K562 (cell line): ENCODE data around the gene MPLKIP. TPM values are rescaled to one million over a fixed set of nuclear protein-coding genes. Genes with fewer than 3 reads are reported as not detected.
"Not testable (repeated sequence)": the region's sequence is repeated elsewhere in the genome, so short reads cannot be mapped to it uniquely, and the experiment has no call there.

Experiments
- ATAC-seq: fragments of 200-7000 bp; cut with Tn5 transposase; 3 replicates; pipeline ENCODE4 v1.9.1; 2020; ENCODE audit warnings: moderate library complexity
- BruUV-seq: library from RNA; stranded (reverse); fragments of 400-500 nt; replicated peaks from 2 replicates; lab custom pipeline; 2021; lab: Mats Ljungman, UMichigan
- CTCF ChIA-PET: fragments of 300-600 bp; formaldehyde crosslinking; extraction: SDS; loops from one replicate; lab custom pipeline; 2021; ENCODE audit warnings: low intra/inter-chr PET ratio; lab: Yijun Ruan, JAX
- POLR2A ChIA-PET: fragments of 300-600, 350-650 bp; sonication (Branson Sonifier 250); formaldehyde crosslinking; extraction: SDS; loops from one replicate; lab custom pipeline; 2021; ENCODE audit warnings: antibody characterized with exemption, inconsistent platforms; lab: Yijun Ruan, JAX
- DNase-seq, 4 experiments: peaks; one replicate each; pipeline versions ENCODE4 v3.0.0 to v3.0.0-alpha.2; 2011 to 2018; ENCODE audit warnings: low spot score in 3 of 4, mixed read lengths in 3 of 4; ENCODE audit errors: extremely low read depth in 1 of 4
- FAIRE-seq: peaks from 2 replicates; lab custom pipeline; 2011; peaks lifted over from hg19 to GRCh38; lab: Jason Lieb, UNC
- H2AFZ ChIP-seq: 2 replicates; pipeline ENCODE4 v1.6.0; 2011; ENCODE audit warnings: low read depth, low read length, control low read depth, inconsistent platforms
- H3K27ac ChIP-seq: fragments of 200-600 bp; 3 replicates; pipeline ENCODE4 v1.8.0; 2011; ENCODE audit warnings: low read depth, mild to moderate bottlenecking, control low read depth, inconsistent platforms, low read length, moderate library complexity, mixed read lengths; ENCODE audit errors: extremely low read depth
- H3K27me3 ChIP-seq, 2 experiments: fragments of 300-600 bp in 1 of 2; 2 replicates in 1 of 2; 3 replicates in 1 of 2; pipeline versions ENCODE4 v1.6.0 to v1.8.0; 2011; ENCODE audit warnings: inconsistent platforms in 2 of 2, low read length in 2 of 2, mild to moderate bottlenecking in 1 of 2, mixed read lengths in 1 of 2, moderate library complexity in 1 of 2; ENCODE audit not compliant: control insufficient read depth in 2 of 2, insufficient read depth in 2 of 2
- H3K36me3 ChIP-seq: fragments of 300-600 bp; 3 replicates; pipeline ENCODE4 v1.8.0; 2011; ENCODE audit warnings: mild to moderate bottlenecking, low read length, inconsistent platforms; ENCODE audit not compliant: control insufficient read depth, insufficient read depth
- H3K4me1 ChIP-seq, 2 experiments: fragments of 200-600 bp in 1 of 2; replicated peaks in 1 of 2; 2 replicates in 1 of 2; 3 replicates in 1 of 2; pipeline versions ENCODE4 v1.5.1 to v1.8.0; 2011; ENCODE audit warnings: inconsistent platforms in 2 of 2, low read length in 2 of 2, mild to moderate bottlenecking in 1 of 2, mixed read lengths in 1 of 2, moderate library complexity in 1 of 2; ENCODE audit not compliant: control insufficient read depth in 2 of 2, insufficient read depth in 2 of 2
- H3K4me2 ChIP-seq: 2 replicates; pipeline ENCODE4 v1.6.1; 2011; ENCODE audit warnings: low read length, control low read depth, inconsistent platforms, mixed read lengths; ENCODE audit not compliant: insufficient read depth
- H3K4me3 ChIP-seq: fragments of 200-600 bp; sonication (generic), shearing (Covaris generic); 2 replicates; pipeline ENCODE4 v1.5.1; 2016; ENCODE audit warnings: control low read depth, inconsistent platforms
- H3K79me2 ChIP-seq: fragments of 200-600 bp; 3 replicates; pipeline ENCODE4 v1.8.0; 2011; ENCODE audit warnings: low read length, inconsistent platforms; ENCODE audit not compliant: control insufficient read depth, insufficient read depth
- H3K9ac ChIP-seq, 2 experiments: 2 replicates each; pipeline versions ENCODE4 v1.6.0 to v1.6.1; 2011; ENCODE audit warnings: low read depth in 2 of 2, low read length in 2 of 2, control low read depth in 1 of 2, inconsistent platforms in 1 of 2, mild to moderate bottlenecking in 1 of 2, mixed read lengths in 1 of 2; ENCODE audit not compliant: insufficient read depth in 1 of 2
- H3K9me1 ChIP-seq: one replicate; pipeline ENCODE4 v1.6.0; 2011; ENCODE audit warnings: inconsistent platforms, mild to moderate bottlenecking, low read length, moderate library complexity; ENCODE audit not compliant: control insufficient read depth, insufficient read depth
- H3K9me3 ChIP-seq: replicated peaks from 2 replicates; pipeline ENCODE4 v1.5.1; 2011; ENCODE audit warnings: low read depth, low read length, inconsistent platforms; ENCODE audit not compliant: control insufficient read depth, insufficient read depth
- H4K20me1 ChIP-seq: replicated peaks from 2 replicates; pipeline ENCODE4 v1.6.1; 2011; ENCODE audit warnings: low read length, inconsistent platforms, mixed read lengths; ENCODE audit not compliant: control insufficient read depth, insufficient read depth
- TRIM24 ChIP-seq, 2 experiments: fragments of 450-650 bp; IDR thresholded peaks; 2 replicates each; pipeline ENCODE4 v1.6.1; 2016
- ZSCAN29 ChIP-seq: fragments of 450-650 bp; IDR thresholded peaks from 2 replicates; pipeline ENCODE4 v1.6.1; 2017
- WGBS: fragments of 100-300 bp; shearing (Covaris generic); methylation state at CpG from one replicate; pipeline ENCODE4 v1.1.6; 2016; ENCODE audit warnings: low coverage, mixed read lengths; ENCODE audit not compliant: insufficient coverage; ENCODE audit errors: missing lambda C conversion rate; 5-methylcytosine and 5-hydroxymethylcytosine counted together
- in situ Hi-C: fragments of 300-500 bp; cut with MboI; formaldehyde crosslinking; loops from 4 replicates; pipeline ENCODE4 v1.15.0; 2018; ENCODE audit warnings: inconsistent platforms, mixed read lengths
- intact Hi-C: fragments of 100-400 bp; cut with micrococcal nuclease; formaldehyde crosslinking; loops from 2 replicates; pipeline ENCODE4 v1.14.2; 2022
- polyA plus RNA-seq, 8 experiments: library from polyadenylated mRNA; depleted of rRNA in 4 of 8; stranded (reverse) in 5 of 8; unstranded in 3 of 8; fragments of >200 nt; fragmentation: Nextera tagmentation in 2 of 8; fragmentation: Illumina TruSeq in 1 of 8; extraction: Ambion mirVana in 2 of 8; extraction: Trizol in 1 of 8; gene quantifications; 2 replicates each; pipeline versions ENCODE4 v1.2.1 to v1.2.3, GENCODE V29; 2011 to 2014; ENCODE audit warnings: inconsistent platforms in 1 of 8, missing spikeins in 1 of 8
- total RNA-seq, 7 experiments: library from RNA; depleted of rRNA in 6 of 7; stranded (reverse); fragments of >200 nt in 6 of 7; fragmentation: Illumina TruSeq in 2 of 7; extraction: Trizol in 2 of 7; gene quantifications; 2 replicates each; pipeline versions ENCODE4 v1.2.1 to v1.2.3, GENCODE V29; 2011 to 2021; ENCODE audit warnings: low replicate concordance in 1 of 7
- TF ChIP-seq, protein P1 (sequence below): fragments of 450-650 bp; conservative IDR thresholded peaks from 2 replicates; pipeline ENCODE4 v1.6.1; 2016; ENCODE audit warnings: missing genetic modification characterization, low read depth, mild to moderate bottlenecking, missing compliant biosample characterization, moderate library complexity
- TF ChIP-seq, protein P2 (sequence below): fragments of 450-650 bp; IDR thresholded peaks from 2 replicates; pipeline ENCODE4 v1.7.1; 2018; ENCODE audit warnings: mild to moderate bottlenecking, low read depth; ENCODE audit not compliant: partially characterized antibody
- TF ChIP-seq, protein P3 (sequence below): fragments of 250-450 bp; sonication (Bioruptor Pico); IDR thresholded peaks from 2 replicates; pipeline ENCODE4 v1.4.0; 2020; ENCODE audit warnings: mild to moderate bottlenecking, moderate library complexity

Gene MPLKIP
- total and polyA plus RNA-seq, 9 of the 15 experiments (the other 6 are each of a cell fraction or from before 2014, with no cell fraction given): 5.6 to 127 (median 44.2) TPM

DNA sequence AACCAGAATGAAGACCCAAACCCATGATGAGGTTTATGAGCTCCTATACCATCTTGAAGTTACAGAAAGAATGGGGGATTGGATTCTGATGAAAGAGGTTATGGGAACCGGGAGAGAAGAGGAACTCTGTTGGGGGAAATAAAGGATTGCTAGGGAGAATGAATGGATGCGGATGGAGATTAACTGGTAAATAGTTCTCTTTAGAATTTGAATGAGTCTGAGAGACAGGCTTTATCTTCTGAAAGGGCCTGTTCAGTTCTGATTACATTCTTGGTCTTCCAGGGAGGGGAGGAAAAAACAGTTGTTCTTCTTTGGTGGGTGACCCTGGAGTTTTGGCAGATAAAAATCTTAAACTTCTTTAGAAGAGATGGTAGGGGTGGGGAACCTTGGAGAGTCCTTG is 14.2 kb upstream of the MPLKIP start (continued):
- no peak for TF ChIP-seq ZSCAN29

DNA sequence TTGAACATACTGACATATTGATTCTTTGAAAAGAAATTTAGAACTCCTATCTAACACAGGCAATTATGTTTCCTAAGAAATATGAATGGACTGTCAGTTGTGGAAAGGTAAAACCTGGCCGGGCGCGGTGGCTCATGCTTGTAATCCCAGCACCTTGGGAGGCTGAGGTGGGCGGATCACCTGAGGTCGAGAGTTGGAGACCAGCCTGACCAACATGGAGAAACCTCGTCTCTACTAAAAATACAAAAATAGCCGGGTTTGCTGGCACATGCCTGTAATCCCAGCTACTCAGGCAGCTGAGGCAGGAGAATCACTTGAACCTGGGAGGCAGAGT is 13.8 kb upstream of the MPLKIP start:
- in situ Hi-C loops, H4K20me1 ChIP-seq, DNase-seq, H3K4me1 ChIP-seq, H3K4me3 ChIP-seq, FAIRE-seq, H3K9ac ChIP-seq, H3K36me3 ChIP-seq, H3K27ac ChIP-seq, H3K9me1 ChIP-seq, intact Hi-C loops, H3K4me2 ChIP-seq, ATAC-seq, H2AFZ ChIP-seq, H3K79me2 ChIP-seq, BruUV-seq, POLR2A ChIA-PET, CTCF ChIA-PET, H3K9me3 ChIP-seq: not testable (repeated sequence)
- peaks cover 7 to 11% of the 10 kb centered on the region in 2 experiments; a peak in 4 of 5 replicates for H3K27me3 ChIP-seq
- 9% methylated on average over 7 of the region's 7 CpGs for WGBS

DNA sequence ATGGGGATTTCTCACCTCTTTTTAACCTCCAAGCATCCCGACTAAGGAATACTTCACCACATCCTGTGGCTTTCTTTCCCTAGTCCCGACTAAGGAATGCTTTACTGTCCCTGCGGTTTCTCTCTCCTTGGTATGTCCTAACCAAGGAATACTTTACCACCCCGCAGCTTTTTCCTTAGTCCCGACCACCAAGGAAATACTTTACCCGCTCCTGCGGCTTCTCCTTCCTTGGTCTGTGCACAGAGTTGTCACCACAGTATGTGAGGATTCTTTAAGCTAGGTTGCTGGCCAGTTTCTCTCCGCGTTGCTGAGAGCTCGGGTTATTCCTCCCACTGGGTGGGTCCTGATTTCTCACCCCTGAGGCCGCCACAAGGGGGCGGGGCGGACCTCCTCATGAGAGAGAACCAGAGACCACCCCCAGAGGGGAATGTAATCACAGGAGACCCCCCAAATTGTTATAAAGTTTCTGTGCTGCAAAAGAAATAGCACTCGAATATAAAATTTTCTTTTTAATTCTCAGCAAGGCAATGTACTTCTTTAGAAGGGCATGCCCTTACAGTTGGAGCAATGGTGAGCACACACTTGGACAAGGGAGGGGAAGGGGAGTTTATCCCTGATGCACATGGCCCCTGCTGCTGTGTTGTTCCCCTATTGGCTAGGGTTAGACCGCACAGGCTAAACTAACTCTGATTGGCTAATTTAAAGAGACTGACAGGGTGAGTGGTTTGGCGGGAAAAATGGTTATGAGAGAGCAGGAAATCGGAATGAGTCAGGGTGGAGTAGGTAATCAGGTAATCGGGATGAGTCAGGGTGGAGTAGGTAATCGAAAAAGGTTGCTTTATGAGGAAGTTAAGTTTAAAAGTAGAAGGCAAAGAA is 13.2 kb upstream of the MPLKIP start:
- H3K4me1 ChIP-seq: no peaks in the 10 kb centered on the region
- no peak overlapping the region for H3K27ac ChIP-seq
- H2AFZ ChIP-seq: no peak overlapping the region
- in situ Hi-C loops (no loop called here), intact Hi-C loops (no loop called here)
- no peak for FAIRE-seq
- no peaks in the 10 kb centered on the region for H3K36me3 ChIP-seq
- ATAC-seq: no peak
- no peak overlapping the region for H3K4me2 ChIP-seq
- H3K4me3 ChIP-seq: no peak overlapping the region
- no peak for DNase-seq
- no peaks in the 10 kb centered on the region for H3K79me2 ChIP-seq
- H3K9ac ChIP-seq: no peak overlapping the region
- POLR2A ChIA-PET: no interaction called here
- H3K9me1 ChIP-seq: no peaks in the 10 kb centered on the region
- CTCF ChIA-PET: no interaction called here
- no peaks in the 10 kb centered on the region for H4K20me1 ChIP-seq
- BruUV-seq: no TSS peak
- H3K27me3 ChIP-seq: peaks cover 6 to 11% of the 10 kb centered on the region in 2 experiments; a peak in 4 of 5 replicates
- no peaks in the 10 kb centered on the region for H3K9me3 ChIP-seq
- WGBS: 9% methylated on average over 16 of the region's 19 CpGs
- TF ChIP-seq, protein P1, sequence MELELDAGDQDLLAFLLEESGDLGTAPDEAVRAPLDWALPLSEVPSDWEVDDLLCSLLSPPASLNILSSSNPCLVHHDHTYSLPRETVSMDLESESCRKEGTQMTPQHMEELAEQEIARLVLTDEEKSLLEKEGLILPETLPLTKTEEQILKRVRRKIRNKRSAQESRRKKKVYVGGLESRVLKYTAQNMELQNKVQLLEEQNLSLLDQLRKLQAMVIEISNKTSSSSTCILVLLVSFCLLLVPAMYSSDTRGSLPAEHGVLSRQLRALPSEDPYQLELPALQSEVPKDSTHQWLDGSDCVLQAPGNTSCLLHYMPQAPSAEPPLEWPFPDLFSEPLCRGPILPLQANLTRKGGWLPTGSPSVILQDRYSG: no peak
- TF ChIP-seq, protein P2, sequence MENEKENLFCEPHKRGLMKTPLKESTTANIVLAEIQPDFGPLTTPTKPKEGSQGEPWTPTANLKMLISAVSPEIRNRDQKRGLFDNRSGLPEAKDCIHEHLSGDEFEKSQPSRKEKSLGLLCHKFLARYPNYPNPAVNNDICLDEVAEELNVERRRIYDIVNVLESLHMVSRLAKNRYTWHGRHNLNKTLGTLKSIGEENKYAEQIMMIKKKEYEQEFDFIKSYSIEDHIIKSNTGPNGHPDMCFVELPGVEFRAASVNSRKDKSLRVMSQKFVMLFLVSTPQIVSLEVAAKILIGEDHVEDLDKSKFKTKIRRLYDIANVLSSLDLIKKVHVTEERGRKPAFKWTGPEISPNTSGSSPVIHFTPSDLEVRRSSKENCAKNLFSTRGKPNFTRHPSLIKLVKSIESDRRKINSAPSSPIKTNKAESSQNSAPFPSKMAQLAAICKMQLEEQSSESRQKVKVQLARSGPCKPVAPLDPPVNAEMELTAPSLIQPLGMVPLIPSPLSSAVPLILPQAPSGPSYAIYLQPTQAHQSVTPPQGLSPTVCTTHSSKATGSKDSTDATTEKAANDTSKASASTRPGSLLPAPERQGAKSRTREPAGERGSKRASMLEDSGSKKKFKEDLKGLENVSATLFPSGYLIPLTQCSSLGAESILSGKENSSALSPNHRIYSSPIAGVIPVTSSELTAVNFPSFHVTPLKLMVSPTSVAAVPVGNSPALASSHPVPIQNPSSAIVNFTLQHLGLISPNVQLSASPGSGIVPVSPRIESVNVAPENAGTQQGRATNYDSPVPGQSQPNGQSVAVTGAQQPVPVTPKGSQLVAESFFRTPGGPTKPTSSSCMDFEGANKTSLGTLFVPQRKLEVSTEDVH: peak; percentile 29
- TF ChIP-seq, protein P3, sequence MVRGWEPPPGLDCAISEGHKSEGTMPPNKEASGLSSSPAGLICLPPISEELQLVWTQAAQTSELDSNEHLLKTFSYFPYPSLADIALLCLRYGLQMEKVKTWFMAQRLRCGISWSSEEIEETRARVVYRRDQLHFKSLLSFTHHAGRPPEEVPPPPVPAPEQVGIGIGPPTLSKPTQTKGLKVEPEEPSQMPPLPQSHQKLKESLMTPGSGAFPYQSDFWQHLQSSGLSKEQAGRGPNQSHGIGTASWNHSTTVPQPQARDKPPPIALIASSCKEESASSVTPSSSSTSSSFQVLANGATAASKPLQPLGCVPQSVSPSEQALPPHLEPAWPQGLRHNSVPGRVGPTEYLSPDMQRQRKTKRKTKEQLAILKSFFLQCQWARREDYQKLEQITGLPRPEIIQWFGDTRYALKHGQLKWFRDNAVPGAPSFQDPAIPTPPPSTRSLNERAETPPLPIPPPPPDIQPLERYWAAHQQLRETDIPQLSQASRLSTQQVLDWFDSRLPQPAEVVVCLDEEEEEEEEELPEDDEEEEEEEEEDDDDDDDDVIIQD (CRISPR knock-in tag): no peak
- peak in 1 of 2 experiments; percentile 17; a peak in 1 of 4 replicates for TF ChIP-seq TRIM24 (IDR thresholded peaks at IDR 0.05)
